Stimulated activated CD8-positive, alpha-beta memory T cell treated with anti-CD3 and anti-CD28 coated beads, Interleukin-7, amount 100 ng/mL, for 24 hours (primary cell): Measurements from ENCODE around the gene USP46.

Experiments
- DNase-seq: peaks from one replicate; pipeline ENCODE4 v3.0.0-alpha.2; 2020; ENCODE audit warnings: low read depth

The USP46 gene

GRCh38 chr4:52574036-52574435, 85.1 kb downstream of the USP46 start:
- no peak for DNase-seq

- no peak for DNase-seq
Measured at GRCh38 chr4:52573551-52573950, 85.5 kb downstream of the USP46 start.

GRCh38 chr4:52572936-52573485, 86.1 kb downstream of the USP46 start:
- DNase-seq: no peak

- DNase-seq: no peak
Measured at GRCh38 chr4:52568351-52568750, 90.8 kb downstream of the USP46 start.

- no peak for DNase-seq
Measured at GRCh38 chr4:52566136-52567031, 92.7 kb downstream of the USP46 start.

- no peak for DNase-seq
Measured at GRCh38 chr4:52560844-52561280, 98.2 kb downstream of the USP46 start.

- DNase-seq: no peak
Measured at GRCh38 chr4:52555356-52555716, 103.8 kb downstream of the USP46 start.

- no peak for DNase-seq
Measured at GRCh38 chr4:52554612-52555355, 104.3 kb downstream of the USP46 start.

- DNase-seq: no peak
Measured at GRCh38 chr4:52552778-52553177, 106.3 kb downstream of the USP46 start.

GRCh38 chr4:52551487-52551886, 107.6 kb downstream of the USP46 start:
- no peak for DNase-seq

GRCh38 chr4:52550186-52550585, 108.9 kb downstream of the USP46 start:
- no peak for DNase-seq

GRCh38 chr4:52548818-52549570, 110.1 kb downstream of the USP46 start:
- no peak for DNase-seq

- DNase-seq: no peak
Measured at GRCh38 chr4:52546449-52546848, 112.7 kb downstream of the USP46 start.

- DNase-seq: peak; percentile 33
Measured at GRCh38 chr4:52545099-52546069, 113.7 kb downstream of the USP46 start.
